Activated CD8-positive, alpha-beta memory T cell treated with anti-CD3 and anti-CD28 coated beads, Interleukin-2, amount 50 U/mL, for 4 hours (primary cell): ENCODE measurements around the gene TYR.
"Not testable (repeated sequence)": the region's sequence is repeated elsewhere in the genome, so short reads cannot be mapped to it uniquely, and the experiment has no call there.

Experiments used
- DNase-seq: peaks from one replicate; pipeline ENCODE4 v3.0.0-alpha.2; 2020

Gene TYR

GRCh38 chr11:89177691-89178231 is at the start of gene TYR:
TSS of gene TYR (plus strand) at chr11:89177875. CDS start at chr11:89177954, 79 bp downstream.
- DNase-seq: no peak

GRCh38 chr11:89136606-89137005 is 41.1 kb upstream of the TYR start:
- DNase-seq: no peak

GRCh38 chr11:89147229-89147628 is 30.4 kb upstream of the TYR start:
- no peak for DNase-seq

- no peak for DNase-seq
These were observed 17.7 kb upstream of the TYR start for GRCh38 chr11:89159974-89160373.

GRCh38 chr11:89161949-89162348 is 15.7 kb upstream of the TYR start:
- DNase-seq: no peak

- DNase-seq: no peak
These were observed 14.0 kb upstream of the TYR start for GRCh38 chr11:89163686-89164085.

GRCh38 chr11:89168396-89168795 is 9.3 kb upstream of the TYR start:
- no peak for DNase-seq

GRCh38 chr11:89175796-89176195 is 1.9 kb upstream of the TYR start:
- DNase-seq: no peak

GRCh38 chr11:89176938-89177337 is 737 bp upstream of the TYR start:
- DNase-seq: no peak

GRCh38 chr11:89181111-89181510 is 3.4 kb downstream of the TYR start:
- no peak for DNase-seq

- DNase-seq: no peak
These were observed 5.3 kb downstream of the TYR start for GRCh38 chr11:89182773-89183518.

GRCh38 chr11:89184021-89184420 is 6.3 kb downstream of the TYR start:
- DNase-seq: no peak

GRCh38 chr11:89189776-89190175 is 12.1 kb downstream of the TYR start:
- DNase-seq: no peak

GRCh38 chr11:89201138-89201537 is 23.5 kb downstream of the TYR start:
- DNase-seq: no peak

- DNase-seq: no peak
These were observed 26.1 kb downstream of the TYR start for GRCh38 chr11:89203814-89204213.

GRCh38 chr11:89205378-89205777 is 27.7 kb downstream of the TYR start:
- no peak for DNase-seq

- DNase-seq: no peak
These were observed 43.1 kb downstream of the TYR start for GRCh38 chr11:89220684-89221339.

- no peak for DNase-seq
These were observed 57.4 kb downstream of the TYR start for GRCh38 chr11:89235083-89235482.

GRCh38 chr11:89235976-89236375 is 58.3 kb downstream of the TYR start:
- no peak for DNase-seq

GRCh38 chr11:89247007-89247406 is 69.3 kb downstream of the TYR start:
- DNase-seq: not testable (repeated sequence)

GRCh38 chr11:89249196-89249595 is 71.5 kb downstream of the TYR start:
- no peak for DNase-seq

GRCh38 chr11:89261483-89261882 is 83.8 kb downstream of the TYR start:
- not testable (repeated sequence) for DNase-seq

- no peak for DNase-seq
These were observed 90.1 kb downstream of the TYR start for GRCh38 chr11:89267660-89268302.
